Measurements from ENCODE around the gene ZBTB14. TPM values are rescaled to one million over a fixed set of nuclear protein-coding genes. Genes with fewer than 3 reads are reported as not detected.
A peak's percentile ranks its signal among the peaks of the same experiment; 100 is the strongest.

The ZBTB14 gene
- total RNA-seq, 1 experiment from 2014 or later: 15.5 TPM

DNA sequence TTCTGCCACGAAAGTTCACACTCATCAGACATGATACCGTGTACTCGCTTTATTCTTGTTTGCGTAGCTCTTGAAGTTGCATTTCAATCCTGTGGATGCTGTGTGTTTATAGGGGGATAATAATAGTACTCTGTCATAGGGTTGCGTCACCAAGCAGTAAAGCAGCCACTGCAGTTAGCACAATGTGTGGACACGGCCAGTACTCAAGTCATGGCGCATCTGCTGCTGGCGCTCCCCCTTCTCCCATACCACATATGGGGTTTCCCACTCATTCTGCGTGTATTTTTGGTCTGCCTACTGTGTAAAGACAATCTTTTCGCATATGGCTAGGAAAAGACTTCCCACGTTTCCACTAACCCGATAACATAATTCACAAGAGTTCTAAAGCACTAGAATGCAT lies 2.1 kb upstream of the ZBTB14 start:
- Histone ChIP-seq H2BK20ac (ENCODE audit: low read depth, low read length, poor library complexity, severe bottlenecking) (no peak overlapping the region), H4K5ac (ENCODE audit: insufficient read length, low read depth, low read length) (no peak overlapping the region), H2BK15ac (ENCODE audit: low read depth, low read length) (no peak overlapping the region), H4K8ac (replicated peaks; ENCODE audit: insufficient read length, low read depth, low read length) (no peak overlapping the region), H4K20me1 (ENCODE audit: control insufficient read depth, insufficient read depth, insufficient read length) (no peaks in the 10 kb centered on the region), H2AK5ac (ENCODE audit: insufficient read length, low read length) (no peak overlapping the region), H2BK120ac (ENCODE audit: low read depth, low read length, poor library complexity, severe bottlenecking) (no peak overlapping the region), H2AFZ (ENCODE audit: low read length) (no peak overlapping the region), H3K79me1 (ENCODE audit: insufficient read depth, low read depth, low read length, poor library complexity, severe bottlenecking) (no peaks in the 10 kb centered on the region), H4K91ac (ENCODE audit: insufficient read length, low read depth, low read length) (no peak overlapping the region), H3K27me3 (ENCODE audit: insufficient read depth, low read length) (no peaks in the 10 kb centered on the region; the same call in 1 of the 2 replicates), H3K56ac (ENCODE audit: insufficient read length, low read depth, low read length) (no peak overlapping the region), H3K9ac (ENCODE audit: extremely low read depth, insufficient read length, low read length) (no peak overlapping the region), H2BK5ac (ENCODE audit: insufficient read length, low read length) (no peak overlapping the region), H3K23ac (ENCODE audit: insufficient read length, low read depth, low read length) (no peak overlapping the region), H3K27ac (ENCODE audit: insufficient read length, low read depth, low read length) (no peak overlapping the region), H3K79me2 (ENCODE audit: insufficient read depth, low read length) (no peaks in the 10 kb centered on the region), H3K4ac (ENCODE audit: low read depth, low read length) (no peak overlapping the region), H2BK12ac (ENCODE audit: insufficient read length, low read depth, low read length) (no peak overlapping the region), H3K18ac (ENCODE audit: insufficient read length, low read depth, low read length) (no peak overlapping the region), H3K14ac (ENCODE audit: insufficient read depth, low read length) (no peak overlapping the region), H3K9me3 (ENCODE audit: control insufficient read depth, low read depth, low read length) (no peaks in the 10 kb centered on the region), H3K4me2 (ENCODE audit: insufficient read depth, insufficient read length, low read length) (no peak overlapping the region), H3K4me1 (ENCODE audit: insufficient read depth, low read length) (no peaks in the 10 kb centered on the region; the same call in 1 of the 2 replicates), H3T11ph (ENCODE audit: low read length) (no peak overlapping the region), H3K23me2 (ENCODE audit: insufficient read length, low read depth, low read length, poor library complexity, severe bottlenecking) (peaks cover 7% of the 10 kb centered on the region)
- no CpG with 5 or more reads among the region's 12 CpGs for WGBS (ENCODE audit: extremely low coverage, insufficient read length, low lambda C conversion rate)
- no peak for DNase-seq
- H3K9me3 Mint-ChIP-seq: peaks cover 0 to 2% of the 10 kb centered on the region in 2 experiments; a peak in 1 of 5 replicates
- H3K4me3 Mint-ChIP-seq: peak overlapping the region in 1 of 2 experiments; percentile 41; a peak in 2 of 5 replicates
- no peaks in the 10 kb centered on the region; a peak in 1 of 7 replicates for H3K36me3 Mint-ChIP-seq (ENCODE audit: insufficient read depth in 1 of 3, low read depth in 3 of 3)
- no peak overlapping the region for H3K27ac Mint-ChIP-seq
- TF ChIP-seq, protein P1, sequence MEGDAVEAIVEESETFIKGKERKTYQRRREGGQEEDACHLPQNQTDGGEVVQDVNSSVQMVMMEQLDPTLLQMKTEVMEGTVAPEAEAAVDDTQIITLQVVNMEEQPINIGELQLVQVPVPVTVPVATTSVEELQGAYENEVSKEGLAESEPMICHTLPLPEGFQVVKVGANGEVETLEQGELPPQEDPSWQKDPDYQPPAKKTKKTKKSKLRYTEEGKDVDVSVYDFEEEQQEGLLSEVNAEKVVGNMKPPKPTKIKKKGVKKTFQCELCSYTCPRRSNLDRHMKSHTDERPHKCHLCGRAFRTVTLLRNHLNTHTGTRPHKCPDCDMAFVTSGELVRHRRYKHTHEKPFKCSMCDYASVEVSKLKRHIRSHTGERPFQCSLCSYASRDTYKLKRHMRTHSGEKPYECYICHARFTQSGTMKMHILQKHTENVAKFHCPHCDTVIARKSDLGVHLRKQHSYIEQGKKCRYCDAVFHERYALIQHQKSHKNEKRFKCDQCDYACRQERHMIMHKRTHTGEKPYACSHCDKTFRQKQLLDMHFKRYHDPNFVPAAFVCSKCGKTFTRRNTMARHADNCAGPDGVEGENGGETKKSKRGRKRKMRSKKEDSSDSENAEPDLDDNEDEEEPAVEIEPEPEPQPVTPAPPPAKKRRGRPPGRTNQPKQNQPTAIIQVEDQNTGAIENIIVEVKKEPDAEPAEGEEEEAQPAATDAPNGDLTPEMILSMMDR (conservative IDR thresholded peaks at IDR 0.05): no peak
- peaks cover 30% of the 10 kb centered on the region for H3K27me3 Mint-ChIP-seq (ENCODE audit: low read depth)
- peaks cover 14 to 15% of the 10 kb centered on the region in 2 experiments for H3K4me1 Mint-ChIP-seq
